Smooth muscle cell (in vitro differentiated cells): Measurements from ENCODE around the gene SPC25. TPM values are rescaled to one million over a fixed set of nuclear protein-coding genes. Genes with fewer than 3 reads are reported as not detected.

Experiments
- DNase-seq: peaks from one replicate; lab custom pipeline; 2025; ENCODE audit not compliant: unreplicated experiment; lab: John Stamatoyannopoulos, UW
- H2AFZ ChIP-seq: fragments of 200-600 bp; sonication (generic); 2 replicates; pipeline ENCODE4 v1.6.0; 2016; ENCODE audit warnings: antibody characterized with exemption, low read depth, mild to moderate bottlenecking
- H3F3A ChIP-seq: fragments of 200-600 bp; sonication (generic); 2 replicates; pipeline ENCODE4 v1.6.0; 2017; ENCODE audit warnings: antibody characterized with exemption, low read depth
- H3K27ac ChIP-seq: fragments of 200-600 bp; sonication (generic); 2 replicates; pipeline ENCODE4 v1.5.1; 2016; ENCODE audit warnings: low read depth, mild to moderate bottlenecking
- H3K27me3 ChIP-seq: fragments of 200-600 bp; sonication (generic); 2 replicates; pipeline ENCODE4 v1.6.1; 2016; ENCODE audit warnings: low read depth, mild to moderate bottlenecking
- H3K36me3 ChIP-seq: fragments of 200-600 bp; sonication (generic); 2 replicates; pipeline ENCODE4 v1.5.1; 2016; ENCODE audit warnings: low read depth
- H3K4me1 ChIP-seq: fragments of 200-600 bp; sonication (generic); 2 replicates; pipeline ENCODE4 v1.5.1; 2016; ENCODE audit warnings: low read depth
- H3K4me2 ChIP-seq: fragments of 200-600 bp; sonication (generic); 2 replicates; pipeline ENCODE4 v1.6.0; 2016; ENCODE audit warnings: mild to moderate bottlenecking
- H3K4me3 ChIP-seq: fragments of 200-600 bp; sonication (generic); 2 replicates; pipeline ENCODE4 v1.5.1; 2016; ENCODE audit warnings: mild to moderate bottlenecking
- H3K79me2 ChIP-seq: fragments of 200-600 bp; sonication (generic); 2 replicates; pipeline ENCODE4 v1.6.0; 2016; ENCODE audit warnings: low read depth, mild to moderate bottlenecking
- H3K9ac ChIP-seq: fragments of 200-600 bp; sonication (generic); 2 replicates; pipeline ENCODE4 v1.6.0; 2016; ENCODE audit warnings: low read depth
- H3K9me3 ChIP-seq: fragments of 200-600 bp; sonication (generic); replicated peaks from 2 replicates; pipeline ENCODE4 v1.5.1; 2016; ENCODE audit warnings: low read depth
- H4K20me1 ChIP-seq: fragments of 200-600 bp; sonication (generic); 2 replicates; pipeline ENCODE4 v1.6.0; 2016; ENCODE audit warnings: low read depth
- CTCF ChIP-seq: fragments of 200-600 bp; sonication (generic); IDR thresholded peaks from 2 replicates; pipeline ENCODE4 v1.5.1; 2017; ENCODE audit warnings: borderline replicate concordance, mild to moderate bottlenecking, antibody characterized with exemption; ENCODE audit not compliant: insufficient read depth, poor library complexity, severe bottlenecking
- WGBS: methylation state at CpG from one replicate; pipeline ENCODE4 v1.1.7; 2016; ENCODE audit warnings: low lambda C conversion rate; 5-methylcytosine and 5-hydroxymethylcytosine counted together
- polyA plus RNA-seq: library from polyadenylated mRNA; unstranded; fragments of >200 nt; fragmentation: Nextera tagmentation; extraction: Ambion mirVana; gene quantifications from 2 replicates; pipeline ENCODE4 v1.2.1, GENCODE V29; 2016
- total RNA-seq: library from RNA; depleted of rRNA; stranded (reverse); fragments of >200 nt; gene quantifications from 2 replicates; pipeline ENCODE4 v1.2.3, GENCODE V29; 2014

Gene SPC25
- total and polyA plus RNA-seq, 2 experiments from 2014 or later: 3.1 to 7.7 TPM

GRCh38 chr2:168843253-168843652, 47.0 kb downstream of the SPC25 start:
- TF ChIP-seq CTCF: no peak
- H3K4me1 ChIP-seq: no peaks in the 10 kb centered on the region
- H3K4me3 ChIP-seq: no peak overlapping the region
- 92% methylated on average over 3 of the region's 3 CpGs for WGBS
- H3K79me2 ChIP-seq: no peaks in the 10 kb centered on the region
- H2AFZ ChIP-seq: no peak overlapping the region
- H4K20me1 ChIP-seq: no peaks in the 10 kb centered on the region
- no peaks in the 10 kb centered on the region for H3F3A ChIP-seq
- no peak overlapping the region for H3K27ac ChIP-seq
- H3K36me3 ChIP-seq: no peaks in the 10 kb centered on the region
- no peak overlapping the region for H3K4me2 ChIP-seq
- H3K27me3 ChIP-seq: no peaks in the 10 kb centered on the region
- DNase-seq: no peak
- H3K9me3 ChIP-seq: no peaks in the 10 kb centered on the region
- H3K9ac ChIP-seq: no peak overlapping the region

- no peak overlapping the region for H3K27ac ChIP-seq
- DNase-seq: no peak
- no peaks in the 10 kb centered on the region for H3K79me2 ChIP-seq
- TF ChIP-seq CTCF: no peak
- H3K9me3 ChIP-seq: no peaks in the 10 kb centered on the region
- no peaks in the 10 kb centered on the region for H3K36me3 ChIP-seq
- H3K9ac ChIP-seq: no peak overlapping the region
- no peaks in the 10 kb centered on the region for H4K20me1 ChIP-seq
- no peak overlapping the region for H3K4me2 ChIP-seq
- no peaks in the 10 kb centered on the region for H3F3A ChIP-seq
- no peak overlapping the region for H3K4me3 ChIP-seq
- no peaks in the 10 kb centered on the region for H3K27me3 ChIP-seq
- H2AFZ ChIP-seq: no peak overlapping the region
- WGBS: 93% methylated on average over 2 of the region's 2 CpGs
- H3K4me1 ChIP-seq: no peaks in the 10 kb centered on the region
Observed at GRCh38 chr2:168841445-168841844, 48.8 kb downstream of the SPC25 start.

- 98% methylated on average over 2 of the region's 2 CpGs for WGBS
- Histone ChIP-seq H3K9ac (no peak overlapping the region), H3K4me2 (no peak overlapping the region), H3K4me1 (no peaks in the 10 kb centered on the region), H3K36me3 (no peaks in the 10 kb centered on the region), H4K20me1 (no peaks in the 10 kb centered on the region), H3F3A (no peaks in the 10 kb centered on the region), H3K79me2 (no peaks in the 10 kb centered on the region), H2AFZ (no peak overlapping the region), H3K27ac (no peak overlapping the region), H3K9me3 (no peaks in the 10 kb centered on the region), H3K27me3 (no peaks in the 10 kb centered on the region), H3K4me3 (no peak overlapping the region)
- TF ChIP-seq CTCF: no peak
- no peak for DNase-seq
Observed at GRCh38 chr2:168835969-168836368, 54.3 kb downstream of the SPC25 start.

GRCh38 chr2:168831662-168832061, 58.6 kb downstream of the SPC25 start:
- Histone ChIP-seq H3F3A (no peaks in the 10 kb centered on the region), H3K9me3 (no peaks in the 10 kb centered on the region), H3K36me3 (no peaks in the 10 kb centered on the region), H3K4me2 (no peak overlapping the region), H3K9ac (no peak overlapping the region), H3K4me3 (no peak overlapping the region), H3K27me3 (no peaks in the 10 kb centered on the region), H2AFZ (no peak overlapping the region), H3K79me2 (no peaks in the 10 kb centered on the region), H4K20me1 (no peaks in the 10 kb centered on the region), H3K27ac (no peak overlapping the region), H3K4me1 (no peaks in the 10 kb centered on the region)
- no peak for DNase-seq
- no peak for TF ChIP-seq CTCF
